ENCODE measurements around the gene TBPL1.

- TF ChIP-seq SIN3A (IDR thresholded peaks at IDR 0.05; ENCODE audit: low read depth, low read length) (no peak), TCF12 (IDR thresholded peaks at IDR 0.05; ENCODE audit: low read depth, low read length) (no peak), MAX (IDR thresholded peaks at IDR 0.05; ENCODE audit: low read depth, low read length) (no peak), CTCF (IDR thresholded peaks at IDR 0.05 in 2 of 3, conservative IDR thresholded peaks at IDR 0.05 in 1 of 3; ENCODE audit: control insufficient read depth in 2 of 3, extremely low read depth in 1 of 3, insufficient read depth in 1 of 3, low read depth in 3 of 3, low read length in 3 of 3) (no peak), EGR1 (IDR thresholded peaks at IDR 0.05; ENCODE audit: borderline replicate concordance in 1 of 2, low read depth in 2 of 2, low read length in 2 of 2) (no peak), SRF (IDR thresholded peaks at IDR 0.05; ENCODE audit: low read depth in 2 of 2, low read length in 2 of 2) (no peak), POU2F2 (IDR thresholded peaks at IDR 0.05; ENCODE audit: borderline replicate concordance, low read depth, low read length) (no peak), ZNF274 (IDR thresholded peaks at IDR 0.05; ENCODE audit: insufficient read depth, insufficient read length) (no peak), TAF1 (IDR thresholded peaks at IDR 0.05; ENCODE audit: borderline replicate concordance, low read depth, low read length) (no peak), MLLT1 (IDR thresholded peaks at IDR 0.05) (no peak), MTA3 (IDR thresholded peaks at IDR 0.05; ENCODE audit: borderline replicate concordance, low read length) (no peak), JUND (IDR thresholded peaks at IDR 0.05; ENCODE audit: low read depth, low read length) (no peak)
These were observed 67.5 kb downstream of the TBPL1 start for GRCh38 chr6:134020543-134020942.
